Osteocyte (in vitro differentiated cells): ENCODE measurements around the gene EFNB2. TPM values are rescaled to one million over a fixed set of nuclear protein-coding genes. Genes with fewer than 3 reads are reported as not detected.

Experiments used
- DNase-seq: peaks from one replicate; pipeline ENCODE4 v3.0.0; 2021; ENCODE audit warnings: mixed read lengths; ENCODE audit not compliant: unreplicated experiment; ENCODE audit errors: extremely low spot score
- H3K27ac Mint-ChIP-seq: one replicate; pipeline ENCODE4 v1.8.0; 2021; ENCODE audit warnings: mild to moderate bottlenecking, mixed read lengths; ENCODE audit not compliant: unreplicated experiment
- H3K27me3 Mint-ChIP-seq: one replicate; pipeline ENCODE4 v1.8.0; 2021; ENCODE audit warnings: mixed read lengths; ENCODE audit not compliant: unreplicated experiment
- H3K36me3 Mint-ChIP-seq: one replicate; pipeline ENCODE4 v1.8.0; 2021; ENCODE audit warnings: mixed read lengths; ENCODE audit not compliant: unreplicated experiment
- H3K4me1 Mint-ChIP-seq: one replicate; pipeline ENCODE4 v1.8.0; 2021; ENCODE audit warnings: mixed read lengths; ENCODE audit not compliant: unreplicated experiment
- H3K4me3 Mint-ChIP-seq: one replicate; pipeline ENCODE4 v1.8.0; 2021; ENCODE audit warnings: mild to moderate bottlenecking, moderate library complexity, mixed read lengths; ENCODE audit not compliant: unreplicated experiment
- H3K9me3 Mint-ChIP-seq: one replicate; pipeline ENCODE4 v1.8.0; 2021; ENCODE audit warnings: mixed read lengths; ENCODE audit not compliant: unreplicated experiment
- CTCF ChIP-seq: fragments of 200-600 bp; sonication (generic); IDR thresholded peaks from 2 replicates; pipeline ENCODE4 v1.5.0; 2021; ENCODE audit warnings: antibody characterized with exemption, mild to moderate bottlenecking, moderate library complexity
- total RNA-seq: library from RNA; stranded (reverse); gene quantifications from 2 replicates; pipeline ENCODE4 v1.2.1, GENCODE V29; 2021

Gene EFNB2
- total RNA-seq, 1 donor from 2014 or later, result 50.0 TPM

- no peak overlapping the region for H3K4me3 Mint-ChIP-seq
- no peak overlapping the region for H3K27ac Mint-ChIP-seq
- no peaks in the 10 kb centered on the region for H3K27me3 Mint-ChIP-seq
- peaks cover 5% of the 10 kb centered on the region for H3K4me1 Mint-ChIP-seq
- no peak for TF ChIP-seq CTCF
- peaks cover 4% of the 10 kb centered on the region for H3K36me3 Mint-ChIP-seq
- H3K9me3 Mint-ChIP-seq, result peaks cover 7% of the 10 kb centered on the region
- DNase-seq, result no peak
Measured at GRCh38 chr13:106484537-106485193, 50.8 kb downstream of the EFNB2 start.

- Mint-ChIP-seq H3K36me3 (no peaks in the 10 kb centered on the region), H3K27ac (no peak overlapping the region), H3K27me3 (no peaks in the 10 kb centered on the region), H3K4me3 (no peak overlapping the region), H3K4me1 (peaks cover under 1% of the 10 kb centered on the region), H3K9me3 (peaks cover 7% of the 10 kb centered on the region)
- no peak for DNase-seq
- TF ChIP-seq CTCF, result no peak
Measured at GRCh38 chr13:106484084-106484483, 51.4 kb downstream of the EFNB2 start.

- no peak overlapping the region for H3K4me3 Mint-ChIP-seq
- TF ChIP-seq CTCF, result no peak
- no peaks in the 10 kb centered on the region for H3K27me3 Mint-ChIP-seq
- H3K9me3 Mint-ChIP-seq, result peaks cover 7% of the 10 kb centered on the region
- H3K4me1 Mint-ChIP-seq, result no peaks in the 10 kb centered on the region
- H3K27ac Mint-ChIP-seq, result no peak overlapping the region
- H3K36me3 Mint-ChIP-seq, result no peaks in the 10 kb centered on the region
- no peak for DNase-seq
Measured at GRCh38 chr13:106481919-106482318, 53.5 kb downstream of the EFNB2 start.

- no peak for TF ChIP-seq CTCF
- no peak overlapping the region for H3K27ac Mint-ChIP-seq
- H3K36me3 Mint-ChIP-seq, result no peaks in the 10 kb centered on the region
- DNase-seq, result no peak
- H3K9me3 Mint-ChIP-seq, result peaks cover 7% of the 10 kb centered on the region
- no peak overlapping the region for H3K4me3 Mint-ChIP-seq
- H3K4me1 Mint-ChIP-seq, result peaks cover 7% of the 10 kb centered on the region
- H3K27me3 Mint-ChIP-seq, result no peaks in the 10 kb centered on the region
Measured at GRCh38 chr13:106480351-106480910, 55.0 kb downstream of the EFNB2 start.

GRCh38 chr13:106479929-106480328 is 55.5 kb downstream of the EFNB2 start:
- H3K27me3 Mint-ChIP-seq, result no peaks in the 10 kb centered on the region

More at GRCh38 chr13:106479929-106480328, 55.5 kb downstream of the EFNB2 start:
- Mint-ChIP-seq H3K9me3 (peaks cover 7% of the 10 kb centered on the region), H3K4me1 (peaks cover 7% of the 10 kb centered on the region), H3K27ac (no peak overlapping the region), H3K36me3 (no peaks in the 10 kb centered on the region), H3K4me3 (no peak overlapping the region)
- no peak for DNase-seq
- no peak for TF ChIP-seq CTCF
